K562 (cell line): ENCODE data around the gene SHISA6. TPM values are rescaled to one million over a fixed set of nuclear protein-coding genes. Genes with fewer than 3 reads are reported as not detected.

Experiments
- CLOCK ChIP-seq: fragments of 250-450 bp; sonication (Bioruptor Pico); IDR thresholded peaks from 2 replicates; pipeline ENCODE4 v1.4.0; 2020; ENCODE audit warnings: mild to moderate bottlenecking, moderate library complexity, borderline replicate concordance
- GMEB1 ChIP-seq: fragments of 250-450 bp; sonication (Bioruptor Pico); IDR thresholded peaks from 2 replicates; pipeline ENCODE4 v1.4.0; 2020; ENCODE audit warnings: mild to moderate bottlenecking
- KAT2B ChIP-seq: IDR thresholded peaks from one replicate; pipeline ENCODE4 v1.6.1; 2012; ENCODE audit warnings: low read depth, mild to moderate bottlenecking, control low read depth, inconsistent platforms, low read length, moderate library complexity
- NCOA1 ChIP-seq: fragments of 450-650 bp; IDR thresholded peaks from 2 replicates; pipeline ENCODE4 v1.6.1; 2016; ENCODE audit warnings: low read depth
- PBX2 ChIP-seq, 2 experiments: IDR thresholded peaks in 1 of 2; conservative IDR thresholded peaks in 1 of 2; 2 replicates each; pipeline ENCODE4 v1.6.1; 2016; ENCODE audit warnings: low read depth in 2 of 2, mild to moderate bottlenecking in 1 of 2, missing compliant biosample characterization in 1 of 2, missing genetic modification characterization in 1 of 2, moderate library complexity in 1 of 2
- RAD21 ChIP-seq, 2 experiments: fragments of 250-450 bp in 1 of 2; fragments of 450-650 bp in 1 of 2; sonication (Bioruptor Pico) in 1 of 2; formaldehyde crosslinking in 1 of 2; IDR thresholded peaks in 1 of 2; conservative IDR thresholded peaks in 1 of 2; 2 replicates each; pipeline versions ENCODE4 v1.4.0 to v1.8.0; 2020 to 2022; ENCODE audit warnings: mild to moderate bottlenecking in 2 of 2, moderate library complexity in 1 of 2
- ZFP30 ChIP-seq: fragments of 250-450 bp; sonication (Bioruptor Pico); IDR thresholded peaks from 2 replicates; pipeline ENCODE4 v1.8.0; 2022; ENCODE audit warnings: moderate library complexity, mild to moderate bottlenecking, inconsistent platforms, borderline replicate concordance
- ZNF324 ChIP-seq: fragments of 250-450 bp; sonication (Bioruptor Pico); IDR thresholded peaks from 2 replicates; pipeline ENCODE4 v1.4.0; 2020; ENCODE audit warnings: mild to moderate bottlenecking
- ZNF407 ChIP-seq: fragments of 450-650 bp; IDR thresholded peaks from 2 replicates; pipeline ENCODE4 v1.6.1; 2016; ENCODE audit warnings: low read depth
- polyA plus RNA-seq, 8 experiments: library from polyadenylated mRNA; depleted of rRNA in 4 of 8; stranded (reverse) in 5 of 8; unstranded in 3 of 8; fragments of >200 nt; fragmentation: Nextera tagmentation in 2 of 8; fragmentation: Illumina TruSeq in 1 of 8; extraction: Ambion mirVana in 2 of 8; extraction: Trizol in 1 of 8; gene quantifications; 2 replicates each; pipeline versions ENCODE4 v1.2.1 to v1.2.3, GENCODE V29; 2011 to 2014; ENCODE audit warnings: inconsistent platforms in 1 of 8, missing spikeins in 1 of 8
- total RNA-seq, 7 experiments: library from RNA; depleted of rRNA in 6 of 7; stranded (reverse); fragments of >200 nt in 6 of 7; fragmentation: Illumina TruSeq in 2 of 7; extraction: Trizol in 2 of 7; gene quantifications; 2 replicates each; pipeline versions ENCODE4 v1.2.1 to v1.2.3, GENCODE V29; 2011 to 2021; ENCODE audit warnings: low replicate concordance in 1 of 7

SHISA6 gene
- total and polyA plus RNA-seq, 9 of the 15 experiments (the other 6 are each of a cell fraction or from before 2014, with no cell fraction given): not detected

GRCh38 chr17:11598274-11599221, 357.5 kb downstream of the SHISA6 start, which contains the start of gene DNAH9 (continued):
- TF ChIP-seq ZNF407 (no peak), CLOCK (CRISPR knock-in tag) (no peak), KAT2B (no peak), GMEB1 (no peak), ZNF324 (no peak), NCOA1 (no peak), ZFP30 (CRISPR knock-in tag) (no peak), PBX2 (CRISPR knock-in tag; IDR thresholded peaks at IDR 0.05; ENCODE audit: low read depth) (no peak), PBX2 (tag; conservative IDR thresholded peaks at IDR 0.05; ENCODE audit: low read depth) (no peak), RAD21 (CRISPR knock-in tag; conservative IDR thresholded peaks at IDR 0.05 in 1 of 2, IDR thresholded peaks at IDR 0.05 in 1 of 2) (no peak)
